ENCODE data around the gene LIMS2.

DNA sequence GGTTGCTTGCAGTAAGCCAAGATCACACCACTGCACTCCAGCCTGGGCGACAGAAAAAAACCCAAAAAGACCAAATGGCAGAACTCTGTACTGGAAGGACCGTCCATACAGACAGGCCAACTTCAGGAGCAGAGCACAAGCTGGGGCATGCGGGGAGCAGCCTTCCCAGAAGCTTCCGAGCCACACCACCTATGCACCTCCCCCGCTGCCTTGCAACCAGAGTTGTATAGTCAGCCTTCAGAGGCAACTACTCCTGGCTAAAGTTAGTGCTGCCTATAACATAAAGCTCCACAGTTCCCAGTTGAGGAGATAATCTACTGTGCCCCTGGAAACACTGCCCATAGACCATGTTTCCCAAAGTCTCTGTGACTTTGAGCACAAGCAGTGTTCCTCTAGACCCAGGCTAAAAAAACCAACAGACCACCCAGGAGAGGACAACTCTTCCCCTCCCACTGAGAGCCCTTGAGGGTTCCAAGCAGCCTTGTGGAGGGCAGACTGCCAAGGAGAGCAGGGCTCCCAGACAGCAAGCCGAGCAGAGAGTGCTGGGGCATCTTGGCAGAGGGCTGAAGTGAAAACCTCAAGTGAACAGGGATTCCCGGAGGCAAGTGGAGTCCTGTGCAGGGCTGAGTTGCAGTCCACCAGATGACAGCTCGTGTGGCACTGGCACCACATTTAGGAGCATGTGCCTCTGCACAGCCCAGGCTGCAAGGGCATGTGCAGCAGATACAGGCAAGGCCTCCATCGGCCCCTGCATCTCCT lies 32.7 kb upstream of the LIMS2 start:
- no peak for TF ChIP-seq POLR2AphosphoS5 (IDR thresholded peaks at IDR 0.05)
- TF ChIP-seq, protein P1, sequence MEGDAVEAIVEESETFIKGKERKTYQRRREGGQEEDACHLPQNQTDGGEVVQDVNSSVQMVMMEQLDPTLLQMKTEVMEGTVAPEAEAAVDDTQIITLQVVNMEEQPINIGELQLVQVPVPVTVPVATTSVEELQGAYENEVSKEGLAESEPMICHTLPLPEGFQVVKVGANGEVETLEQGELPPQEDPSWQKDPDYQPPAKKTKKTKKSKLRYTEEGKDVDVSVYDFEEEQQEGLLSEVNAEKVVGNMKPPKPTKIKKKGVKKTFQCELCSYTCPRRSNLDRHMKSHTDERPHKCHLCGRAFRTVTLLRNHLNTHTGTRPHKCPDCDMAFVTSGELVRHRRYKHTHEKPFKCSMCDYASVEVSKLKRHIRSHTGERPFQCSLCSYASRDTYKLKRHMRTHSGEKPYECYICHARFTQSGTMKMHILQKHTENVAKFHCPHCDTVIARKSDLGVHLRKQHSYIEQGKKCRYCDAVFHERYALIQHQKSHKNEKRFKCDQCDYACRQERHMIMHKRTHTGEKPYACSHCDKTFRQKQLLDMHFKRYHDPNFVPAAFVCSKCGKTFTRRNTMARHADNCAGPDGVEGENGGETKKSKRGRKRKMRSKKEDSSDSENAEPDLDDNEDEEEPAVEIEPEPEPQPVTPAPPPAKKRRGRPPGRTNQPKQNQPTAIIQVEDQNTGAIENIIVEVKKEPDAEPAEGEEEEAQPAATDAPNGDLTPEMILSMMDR (IDR thresholded peaks at IDR 0.05): no peak
- TF ChIP-seq POLR2A (IDR thresholded peaks at IDR 0.05): no peak

All from breast epithelium (tissue), 3 donors.